Eye (tissue), 1 donor: ENCODE data around the gene MED12L.
"Not testable (repeated sequence)": the region's sequence is repeated elsewhere in the genome, so short reads cannot be mapped to it uniquely, and the experiment has no call there.

Experiments used
- DNase-seq: peaks from one replicate; pipeline ENCODE4 v3.0.0-alpha.2; 2015

Gene MED12L

DNA sequence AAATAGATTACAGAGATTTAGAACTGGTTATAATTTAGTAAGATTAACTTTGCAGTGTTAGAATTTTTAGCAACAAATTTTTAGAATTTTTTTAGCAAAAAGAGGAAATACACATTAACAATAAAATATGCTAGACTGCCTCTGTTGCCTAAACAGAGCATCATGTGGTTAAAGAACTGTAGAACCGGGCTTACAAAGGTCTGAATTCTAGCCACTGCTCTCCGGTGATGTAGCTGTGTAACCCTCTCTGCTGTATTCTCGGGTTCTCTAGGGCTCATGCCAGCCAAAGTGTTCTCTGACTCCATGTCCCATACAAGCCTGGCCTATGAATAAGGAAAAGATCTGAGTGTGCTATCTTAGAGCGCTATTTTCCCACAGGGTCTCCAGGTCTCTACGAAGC, 302.0 kb downstream of the MED12L start:
- no peak for DNase-seq

- no peak for DNase-seq
Measured at GRCh38 chr3:151387842-151388241, 302.4 kb downstream of the MED12L start.

- DNase-seq = no peak
Measured at GRCh38 chr3:151391720-151392119, 306.3 kb downstream of the MED12L start.

GRCh38 chr3:151392191-151392590, 306.7 kb downstream of the MED12L start:
- DNase-seq = not testable (repeated sequence)

DNA sequence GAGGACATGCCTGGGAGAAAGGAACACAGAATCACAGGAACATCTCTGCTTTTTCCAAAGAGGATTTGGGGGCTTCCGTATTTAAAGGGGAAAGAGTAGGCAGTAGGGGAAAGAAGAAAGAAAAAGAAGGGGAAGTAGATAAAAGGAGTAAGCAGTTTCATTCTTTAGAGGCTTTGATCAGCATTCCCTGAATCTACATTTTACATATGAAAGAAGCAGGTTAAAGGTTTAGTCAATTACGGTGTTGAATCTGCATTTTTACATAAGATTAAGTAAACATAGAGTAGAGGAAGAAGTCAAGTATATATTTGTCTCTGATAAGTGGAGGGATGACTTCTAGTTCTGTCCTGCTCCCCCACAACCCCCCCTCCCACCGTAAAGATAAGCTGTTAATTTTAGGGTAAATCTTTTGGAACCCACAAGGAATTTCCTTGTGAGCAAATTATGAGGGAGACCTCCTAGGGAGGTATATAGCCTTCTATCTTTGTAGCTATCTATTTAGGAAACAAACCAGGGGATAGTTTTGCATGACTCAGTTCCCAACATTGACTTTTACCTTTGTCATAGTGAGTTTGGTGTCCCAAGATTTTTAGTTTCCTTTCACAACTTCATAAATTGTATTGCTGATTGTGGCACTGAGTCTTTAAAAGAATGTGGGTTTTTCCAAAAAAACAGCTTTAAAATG, 307.8 kb downstream of the MED12L start:
- no peak for DNase-seq

DNA sequence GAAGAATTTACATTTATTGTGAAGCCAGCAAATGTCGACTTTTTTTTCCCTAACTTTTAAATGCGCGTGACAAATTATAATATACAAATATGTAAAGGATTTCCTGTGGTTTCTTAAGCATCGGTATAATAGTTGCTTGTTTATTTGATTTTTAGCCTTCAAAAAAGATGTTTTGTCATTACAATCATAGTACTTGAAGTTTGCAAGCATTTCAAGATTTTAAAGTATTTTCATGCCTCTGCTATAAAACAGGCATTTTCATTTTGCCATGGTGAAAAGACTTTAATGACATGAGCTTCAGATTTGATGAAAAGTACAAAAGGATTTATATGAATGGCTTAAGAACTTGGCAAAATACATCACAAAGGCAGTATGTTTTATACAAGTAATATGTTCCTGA, 308.5 kb downstream of the MED12L start:
- no peak for DNase-seq

DNA sequence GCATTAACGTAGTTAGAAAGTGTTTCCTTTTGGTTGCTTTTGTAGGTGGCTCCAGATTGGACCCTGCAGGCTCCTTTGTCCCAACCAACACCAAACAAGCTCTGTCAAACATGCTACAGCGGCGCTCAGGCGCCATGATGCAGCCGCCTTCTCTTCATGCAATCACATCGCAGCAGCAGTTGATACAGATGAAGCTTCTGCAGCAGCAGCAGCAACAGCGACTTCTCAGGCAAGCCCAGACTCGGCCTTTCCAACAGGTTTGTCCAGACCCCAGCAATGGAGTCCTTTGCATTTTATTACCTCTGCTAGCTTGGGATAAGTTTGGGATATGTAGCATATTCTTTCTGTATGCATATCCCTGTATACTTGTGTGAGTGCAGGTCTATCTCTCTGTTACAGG, 309.1 kb downstream of the MED12L start:
- no peak for DNase-seq

DNA sequence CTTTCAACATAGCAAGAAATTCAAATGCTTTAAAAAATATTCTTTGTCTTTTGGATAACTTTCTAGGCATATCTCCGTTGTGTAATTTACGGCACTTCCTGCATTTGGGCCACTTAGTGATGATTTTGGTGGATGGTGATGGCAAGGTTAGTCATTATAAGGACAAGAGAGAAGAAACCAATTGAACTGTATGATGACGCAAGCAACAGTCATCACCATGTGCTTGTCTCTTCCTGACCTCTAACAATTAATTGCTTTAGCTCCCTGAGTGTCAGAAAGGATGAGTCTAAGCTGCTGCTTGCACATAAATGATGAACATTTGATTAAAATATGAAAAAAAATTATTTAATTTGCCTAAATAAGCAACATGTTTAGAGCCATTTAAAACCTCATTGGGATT, 310.3 kb downstream of the MED12L start:
- DNase-seq = no peak

DNA sequence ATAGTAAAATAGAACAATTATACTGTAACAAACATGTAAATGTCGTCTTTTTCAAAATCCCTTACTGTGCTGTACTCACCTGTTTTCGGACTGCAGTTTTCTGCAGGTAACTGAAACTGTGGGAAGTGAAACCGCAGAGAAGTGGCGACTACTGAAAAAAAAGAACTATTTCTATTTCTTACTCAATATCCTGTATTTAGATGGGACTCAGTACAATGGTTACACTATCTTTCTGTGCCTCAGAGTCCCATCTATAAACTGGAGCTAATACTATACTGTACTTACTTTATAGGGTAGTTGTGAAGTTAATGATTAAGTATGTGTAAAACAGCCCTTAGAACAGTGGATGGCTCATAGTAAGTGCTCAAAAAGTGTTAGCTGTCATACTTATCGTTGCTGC, 313.4 kb downstream of the MED12L start:
- DNase-seq = no peak

GRCh38 chr3:151400341-151400740, 314.9 kb downstream of the MED12L start:
- DNase-seq = no peak

DNA sequence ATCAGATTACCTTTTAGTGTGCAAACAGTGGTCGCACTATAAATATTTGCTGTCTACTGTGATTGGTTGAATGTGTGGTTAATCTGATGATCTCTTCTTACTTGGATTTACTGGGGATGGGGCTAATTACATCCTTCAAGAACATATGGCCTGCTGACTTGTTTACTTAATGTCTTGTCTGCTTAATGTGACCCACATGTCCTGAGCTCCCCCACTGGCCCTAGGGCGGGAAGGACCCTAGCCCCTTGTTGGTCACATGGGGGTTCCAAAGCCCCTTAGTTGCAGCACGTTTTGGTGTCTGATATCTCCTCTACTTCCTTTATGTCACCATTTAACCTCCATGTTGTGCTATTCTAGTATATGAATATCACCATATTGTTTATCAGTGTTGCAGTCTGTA, 316.9 kb downstream of the MED12L start:
- no peak for DNase-seq

- no peak for DNase-seq
Measured at GRCh38 chr3:151403246-151403645, 317.8 kb downstream of the MED12L start.

- DNase-seq = no peak
Measured at GRCh38 chr3:151404316-151404715, 318.9 kb downstream of the MED12L start.

DNA sequence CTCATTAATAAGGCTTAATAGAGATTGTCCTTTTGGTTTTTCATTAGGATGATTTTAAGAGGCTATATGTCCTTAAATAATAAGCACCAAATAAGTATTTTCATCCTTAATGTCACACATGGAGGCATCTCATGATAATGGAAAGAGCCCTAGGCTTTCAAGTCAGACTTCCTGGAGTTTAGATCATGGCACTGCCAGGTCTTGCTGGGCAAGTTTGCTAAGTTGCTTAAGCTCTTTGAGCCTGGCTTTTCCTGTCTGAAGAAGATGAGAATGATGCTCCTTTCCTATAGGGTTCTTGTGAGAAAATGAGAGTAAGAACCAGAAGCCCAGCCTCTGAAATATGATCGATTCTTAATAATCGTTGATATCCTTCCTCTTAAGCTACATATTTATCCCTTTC, 322.5 kb downstream of the MED12L start:
- DNase-seq = no peak

GRCh38 chr3:151410891-151411559, 325.6 kb downstream of the MED12L start:
- DNase-seq = no peak

- DNase-seq = no peak
Measured at GRCh38 chr3:151412989-151413388, 327.5 kb downstream of the MED12L start.

DNA sequence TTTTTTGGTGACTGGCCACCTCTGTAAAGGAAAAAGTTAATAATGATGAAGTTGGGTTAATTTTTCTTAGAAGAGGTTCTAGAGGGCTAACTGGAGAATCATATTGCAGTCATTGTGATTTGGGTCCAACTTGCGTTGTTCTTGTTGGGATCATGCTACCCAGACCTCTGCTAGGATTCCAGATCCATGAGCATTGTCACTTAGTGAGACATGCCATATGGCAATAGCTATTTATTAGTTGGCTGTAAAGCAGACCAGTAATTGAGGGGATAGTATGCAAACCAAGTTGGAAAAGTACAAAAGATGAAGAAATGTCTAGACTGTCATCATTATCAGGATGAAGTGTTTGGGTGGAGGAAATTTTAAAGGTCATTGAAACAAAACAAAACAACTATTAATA, 329.8 kb downstream of the MED12L start:
- no peak for DNase-seq

DNA sequence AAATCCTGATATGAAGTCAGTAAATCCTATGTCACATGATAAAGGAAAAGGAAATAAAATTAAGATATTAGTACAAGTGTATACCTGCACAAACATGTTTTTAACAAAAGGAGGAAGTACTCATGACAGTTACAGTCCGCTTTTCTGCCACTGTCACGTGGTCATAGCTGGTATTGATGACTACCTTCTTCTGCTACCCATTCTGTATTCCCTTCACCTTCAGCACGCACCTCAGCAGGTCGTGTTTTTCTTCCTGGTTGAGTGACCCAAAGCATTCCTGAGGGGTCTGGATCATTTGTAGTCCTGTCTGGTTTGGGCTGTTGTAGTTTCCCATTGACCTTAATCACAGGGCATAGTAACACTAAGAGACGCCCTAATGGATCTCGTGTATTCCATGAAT, 334.3 kb downstream of the MED12L start:
- no peak for DNase-seq

DNA sequence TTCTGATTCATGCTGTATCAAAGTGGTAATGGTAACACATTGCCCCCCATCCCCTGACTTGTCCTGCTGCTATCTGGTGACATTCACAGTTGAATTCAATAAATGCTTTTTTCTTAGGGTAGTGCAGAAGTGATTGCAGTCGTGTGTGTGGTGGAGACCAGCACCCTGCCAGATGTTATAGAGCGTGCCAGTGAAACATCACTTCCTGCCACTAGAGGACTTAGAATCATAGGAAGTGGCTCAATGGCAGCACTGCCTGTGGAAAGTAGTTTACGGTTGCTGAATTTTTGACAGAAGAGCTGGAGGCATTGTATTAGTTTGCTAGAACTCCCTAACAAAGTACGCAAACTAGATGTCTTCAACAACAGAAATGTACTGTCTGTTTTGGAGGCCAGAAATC, 336.5 kb downstream of the MED12L start:
- DNase-seq = no peak

- no peak for DNase-seq
Measured at GRCh38 chr3:151423091-151423490, 337.6 kb downstream of the MED12L start.

DNA sequence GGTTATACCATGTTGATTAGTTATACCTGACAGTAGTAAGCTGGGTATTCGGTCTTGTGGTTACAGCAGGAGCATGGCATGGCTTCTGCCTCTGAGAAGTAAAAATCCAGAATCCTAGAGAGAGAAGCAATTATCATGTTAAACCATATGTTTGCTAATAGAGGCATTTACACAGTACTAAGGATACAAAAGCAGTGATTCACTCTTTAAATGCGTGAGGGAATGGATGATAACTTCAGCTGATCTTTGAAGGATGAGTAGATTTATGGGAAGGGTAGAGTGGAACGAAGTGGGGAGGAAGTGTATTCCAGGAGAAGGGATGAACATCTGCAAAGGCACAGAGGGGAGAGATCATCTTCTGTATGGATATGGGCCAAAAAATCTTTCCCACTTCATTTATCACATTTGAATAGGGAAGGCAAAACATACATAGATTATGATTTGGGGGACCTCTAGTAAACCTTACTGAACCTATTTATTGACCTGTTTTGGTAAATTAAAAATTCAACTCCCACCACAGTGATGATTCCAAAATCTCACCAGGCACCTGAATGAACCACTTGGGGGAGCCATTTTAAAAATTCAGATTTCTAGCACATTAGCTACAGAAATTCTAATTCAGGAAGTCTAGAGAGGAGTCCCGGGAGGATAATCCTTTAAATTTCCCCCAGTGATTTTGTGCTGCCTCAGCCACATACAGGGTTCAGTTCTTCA, 340.3 kb downstream of the MED12L start:
- no peak for DNase-seq

DNA sequence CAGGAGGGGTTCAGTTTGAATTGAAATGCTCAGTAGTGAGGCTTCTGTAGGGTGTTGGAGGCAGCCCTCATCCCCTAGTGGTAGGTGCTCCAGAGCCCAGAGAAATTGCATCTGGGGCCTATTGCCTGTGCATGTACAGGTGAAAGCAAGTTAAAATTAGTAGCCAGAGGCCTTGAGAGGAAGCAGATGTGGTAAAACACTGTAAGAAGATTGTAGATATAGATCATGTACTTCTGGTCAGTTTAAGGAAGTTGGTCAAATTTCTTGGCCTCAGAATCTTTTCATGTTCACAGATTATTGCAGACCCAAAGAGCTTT, 340.8 kb downstream of the MED12L start:
- DNase-seq = no peak

DNA sequence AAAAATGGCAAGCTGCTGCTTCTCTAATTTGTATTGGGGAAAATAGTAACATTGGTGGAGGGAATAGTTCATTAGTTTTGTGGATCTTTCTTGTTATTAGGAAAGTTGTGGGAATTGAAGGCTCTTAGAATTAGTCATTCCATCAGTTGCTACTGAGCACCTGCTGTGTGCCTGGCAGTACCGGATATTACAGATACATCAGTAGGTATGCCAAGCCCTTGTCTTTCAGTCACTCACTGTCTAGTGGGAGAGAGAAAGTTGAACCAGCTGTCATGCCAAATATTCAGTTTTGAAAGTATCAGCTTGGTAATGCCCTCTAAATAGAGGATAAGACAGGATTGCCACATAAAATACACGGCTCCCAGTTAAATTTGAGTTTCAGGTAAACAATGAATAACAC, 342.9 kb downstream of the MED12L start:
- no peak for DNase-seq

DNA sequence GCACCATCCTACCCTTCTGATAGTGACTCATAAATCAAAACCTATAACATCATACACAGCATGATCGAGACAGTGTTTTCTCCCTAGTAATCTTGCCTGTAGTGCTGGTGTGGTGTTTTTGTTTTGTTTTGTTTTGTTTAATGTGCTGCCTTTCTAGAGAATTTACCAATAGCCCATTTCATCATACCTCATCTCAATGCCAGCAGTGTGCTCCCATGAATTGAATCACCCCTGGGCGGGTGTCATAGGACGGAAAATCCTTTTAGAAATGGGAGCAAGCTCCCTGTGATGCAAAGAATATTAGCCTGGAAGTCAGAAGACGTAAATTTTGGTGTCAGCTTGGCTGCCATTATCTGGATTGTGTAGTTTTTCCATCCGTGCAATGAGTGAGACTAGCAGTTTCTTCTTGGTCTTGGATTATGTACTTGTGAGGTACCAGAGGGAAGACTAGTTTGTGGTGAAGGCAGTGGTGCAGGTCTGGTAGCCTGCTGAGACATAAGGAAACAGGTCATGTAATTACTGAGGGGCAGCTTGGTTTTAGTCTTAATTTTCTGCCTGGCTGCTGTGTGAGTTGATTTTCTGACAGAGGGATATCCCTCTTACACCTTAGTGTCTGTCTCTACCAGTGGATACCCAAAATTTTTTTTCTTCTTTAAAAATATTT, 345.5 kb downstream of the MED12L start:
- DNase-seq = no peak
